Measurements from ENCODE around the gene IL25.

DNA sequence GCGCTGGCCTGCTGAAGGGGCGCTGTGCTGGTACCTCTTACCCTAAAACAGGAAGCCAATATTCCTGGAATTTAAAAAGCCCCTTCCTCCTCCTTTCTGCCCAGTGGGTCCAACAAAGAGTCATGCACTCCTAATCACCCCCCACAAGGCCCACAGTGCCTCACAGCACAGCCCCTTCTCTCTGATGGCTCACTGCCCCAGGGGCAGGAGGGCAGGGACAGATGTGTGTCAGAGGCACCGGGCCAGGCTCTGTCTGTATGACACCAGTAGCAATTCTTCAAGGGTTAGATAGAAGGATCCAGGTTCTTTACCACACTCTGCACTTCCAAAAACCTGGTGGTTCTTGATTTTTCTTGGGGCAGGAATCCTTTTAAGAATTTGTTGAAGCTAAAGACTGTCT lies 26.5 kb downstream of the IL25 start:
- TF ChIP-seq, protein P1, sequence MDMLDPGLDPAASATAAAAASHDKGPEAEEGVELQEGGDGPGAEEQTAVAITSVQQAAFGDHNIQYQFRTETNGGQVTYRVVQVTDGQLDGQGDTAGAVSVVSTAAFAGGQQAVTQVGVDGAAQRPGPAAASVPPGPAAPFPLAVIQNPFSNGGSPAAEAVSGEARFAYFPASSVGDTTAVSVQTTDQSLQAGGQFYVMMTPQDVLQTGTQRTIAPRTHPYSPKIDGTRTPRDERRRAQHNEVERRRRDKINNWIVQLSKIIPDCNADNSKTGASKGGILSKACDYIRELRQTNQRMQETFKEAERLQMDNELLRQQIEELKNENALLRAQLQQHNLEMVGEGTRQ (IDR thresholded peaks at IDR 0.05), result no peak
- TF ChIP-seq RFX5 (IDR thresholded peaks at IDR 0.05) (no peak), MYC (IDR thresholded peaks at IDR 0.05; ENCODE audit: borderline replicate concordance, low read length) (no peak), POLR2A (IDR thresholded peaks at IDR 0.05; ENCODE audit: low read length) (no peak), ELK1 (IDR thresholded peaks at IDR 0.05; ENCODE audit: low read depth, low read length) (no peak), EHMT2 (IDR thresholded peaks at IDR 0.05; ENCODE audit: low read depth) (no peak), NR3C1 (IDR thresholded peaks at IDR 0.05) (no peak), HOXA7 (CRISPR knock-in tag; IDR thresholded peaks at IDR 0.05) (no peak)
- TF ChIP-seq, protein P2, sequence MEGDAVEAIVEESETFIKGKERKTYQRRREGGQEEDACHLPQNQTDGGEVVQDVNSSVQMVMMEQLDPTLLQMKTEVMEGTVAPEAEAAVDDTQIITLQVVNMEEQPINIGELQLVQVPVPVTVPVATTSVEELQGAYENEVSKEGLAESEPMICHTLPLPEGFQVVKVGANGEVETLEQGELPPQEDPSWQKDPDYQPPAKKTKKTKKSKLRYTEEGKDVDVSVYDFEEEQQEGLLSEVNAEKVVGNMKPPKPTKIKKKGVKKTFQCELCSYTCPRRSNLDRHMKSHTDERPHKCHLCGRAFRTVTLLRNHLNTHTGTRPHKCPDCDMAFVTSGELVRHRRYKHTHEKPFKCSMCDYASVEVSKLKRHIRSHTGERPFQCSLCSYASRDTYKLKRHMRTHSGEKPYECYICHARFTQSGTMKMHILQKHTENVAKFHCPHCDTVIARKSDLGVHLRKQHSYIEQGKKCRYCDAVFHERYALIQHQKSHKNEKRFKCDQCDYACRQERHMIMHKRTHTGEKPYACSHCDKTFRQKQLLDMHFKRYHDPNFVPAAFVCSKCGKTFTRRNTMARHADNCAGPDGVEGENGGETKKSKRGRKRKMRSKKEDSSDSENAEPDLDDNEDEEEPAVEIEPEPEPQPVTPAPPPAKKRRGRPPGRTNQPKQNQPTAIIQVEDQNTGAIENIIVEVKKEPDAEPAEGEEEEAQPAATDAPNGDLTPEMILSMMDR (IDR thresholded peaks at IDR 0.05), result no peak

All from A549 (cell line).